ENCODE results near the gene MCTP1. TPM values are rescaled to one million over a fixed set of nuclear protein-coding genes. Genes with fewer than 3 reads are reported as not detected.

Gene MCTP1
- polyA plus RNA-seq, 1 donor from 2014 or later = 1.9 TPM

- Histone ChIP-seq H3K79me2 (replicated peaks; ENCODE audit: insufficient read depth, low read length) (no peaks in the 10 kb centered on the region), H3K27ac (ENCODE audit: low read length) (no peak overlapping the region), H3K9ac (ENCODE audit: low read length) (no peak overlapping the region), H3K4me2 (ENCODE audit: low read length) (no peak overlapping the region), H3K9me2 (ENCODE audit: insufficient read depth, low read length) (no peaks in the 10 kb centered on the region), H3K36me3 (ENCODE audit: insufficient read depth, low read length) (no peaks in the 10 kb centered on the region), H4K20me1 (ENCODE audit: insufficient read depth) (no peaks in the 10 kb centered on the region), H3F3A (ENCODE audit: insufficient read depth, low read length, poor library complexity, severe bottlenecking) (no peaks in the 10 kb centered on the region), H3K9me3 (ENCODE audit: low read length) (no peaks in the 10 kb centered on the region), H3K27me3 (ENCODE audit: insufficient read depth, low read depth, low read length) (no peaks in the 10 kb centered on the region), H3K4me3 (ENCODE audit: low read length) (no peak overlapping the region), H2AFZ (ENCODE audit: low read depth, low read length) (no peak overlapping the region)
- TF ChIP-seq EP300 (conservative IDR thresholded peaks at IDR 0.05; ENCODE audit: poor library complexity, severe bottlenecking) = no peak
- TF ChIP-seq SMC3 (conservative IDR thresholded peaks at IDR 0.05; ENCODE audit: poor library complexity) = no peak
- TF ChIP-seq POLR2AphosphoS5 (IDR thresholded peaks at IDR 0.05) = no peak
- TF ChIP-seq CTCF (IDR thresholded peaks at IDR 0.05; ENCODE audit: poor library complexity, severe bottlenecking) = no peak
- no peak for TF ChIP-seq MXI1 (conservative IDR thresholded peaks at IDR 0.05; ENCODE audit: poor library complexity, severe bottlenecking)
Observed at GRCh38 chr5:95022967-95023695, 261.8 kb downstream of the MCTP1 start.

GRCh38 chr5:95020345-95020744, 264.5 kb downstream of the MCTP1 start:
- H2AFZ ChIP-seq (ENCODE audit: low read depth, low read length) = no peak overlapping the region
- H4K20me1 ChIP-seq (ENCODE audit: insufficient read depth) = no peaks in the 10 kb centered on the region
- H3K36me3 ChIP-seq (ENCODE audit: insufficient read depth, low read length) = no peaks in the 10 kb centered on the region
- H3K27ac ChIP-seq (ENCODE audit: low read length) = no peak overlapping the region
- H3F3A ChIP-seq (ENCODE audit: insufficient read depth, low read length, poor library complexity, severe bottlenecking) = no peaks in the 10 kb centered on the region
- H3K4me2 ChIP-seq (ENCODE audit: low read length) = no peak overlapping the region
- H3K9me2 ChIP-seq (ENCODE audit: insufficient read depth, low read length) = no peaks in the 10 kb centered on the region
- H3K9ac ChIP-seq (ENCODE audit: low read length) = no peak overlapping the region
- no peaks in the 10 kb centered on the region for H3K27me3 ChIP-seq (ENCODE audit: insufficient read depth, low read depth, low read length)
- H3K9me3 ChIP-seq (ENCODE audit: low read length) = no peaks in the 10 kb centered on the region
- TF ChIP-seq REST (IDR thresholded peaks at IDR 0.05; ENCODE audit: borderline replicate concordance) (no peak), RAD21 (conservative IDR thresholded peaks at IDR 0.05) (no peak), EZH2 (IDR thresholded peaks at IDR 0.05; ENCODE audit: borderline replicate concordance, insufficient read depth, low read length, poor library complexity, severe bottlenecking) (no peak), MXI1 (conservative IDR thresholded peaks at IDR 0.05; ENCODE audit: poor library complexity, severe bottlenecking) (no peak), SMC3 (conservative IDR thresholded peaks at IDR 0.05; ENCODE audit: poor library complexity) (no peak), TAF1 (IDR thresholded peaks at IDR 0.05; ENCODE audit: low read depth) (no peak), CTCF (IDR thresholded peaks at IDR 0.05; ENCODE audit: poor library complexity, severe bottlenecking) (no peak), EP300 (conservative IDR thresholded peaks at IDR 0.05; ENCODE audit: poor library complexity, severe bottlenecking) (no peak), POLR2AphosphoS5 (IDR thresholded peaks at IDR 0.05) (no peak)
- no peaks in the 10 kb centered on the region for H3K79me2 ChIP-seq (replicated peaks; ENCODE audit: insufficient read depth, low read length)
- H3K4me3 ChIP-seq (ENCODE audit: low read length) = no peak overlapping the region

Data from neural cell (in vitro differentiated cells).